ENCODE data around the gene SYT3.
A peak's percentile ranks its signal among the peaks of the same experiment; 100 is the strongest.

Gene SYT3

DNA sequence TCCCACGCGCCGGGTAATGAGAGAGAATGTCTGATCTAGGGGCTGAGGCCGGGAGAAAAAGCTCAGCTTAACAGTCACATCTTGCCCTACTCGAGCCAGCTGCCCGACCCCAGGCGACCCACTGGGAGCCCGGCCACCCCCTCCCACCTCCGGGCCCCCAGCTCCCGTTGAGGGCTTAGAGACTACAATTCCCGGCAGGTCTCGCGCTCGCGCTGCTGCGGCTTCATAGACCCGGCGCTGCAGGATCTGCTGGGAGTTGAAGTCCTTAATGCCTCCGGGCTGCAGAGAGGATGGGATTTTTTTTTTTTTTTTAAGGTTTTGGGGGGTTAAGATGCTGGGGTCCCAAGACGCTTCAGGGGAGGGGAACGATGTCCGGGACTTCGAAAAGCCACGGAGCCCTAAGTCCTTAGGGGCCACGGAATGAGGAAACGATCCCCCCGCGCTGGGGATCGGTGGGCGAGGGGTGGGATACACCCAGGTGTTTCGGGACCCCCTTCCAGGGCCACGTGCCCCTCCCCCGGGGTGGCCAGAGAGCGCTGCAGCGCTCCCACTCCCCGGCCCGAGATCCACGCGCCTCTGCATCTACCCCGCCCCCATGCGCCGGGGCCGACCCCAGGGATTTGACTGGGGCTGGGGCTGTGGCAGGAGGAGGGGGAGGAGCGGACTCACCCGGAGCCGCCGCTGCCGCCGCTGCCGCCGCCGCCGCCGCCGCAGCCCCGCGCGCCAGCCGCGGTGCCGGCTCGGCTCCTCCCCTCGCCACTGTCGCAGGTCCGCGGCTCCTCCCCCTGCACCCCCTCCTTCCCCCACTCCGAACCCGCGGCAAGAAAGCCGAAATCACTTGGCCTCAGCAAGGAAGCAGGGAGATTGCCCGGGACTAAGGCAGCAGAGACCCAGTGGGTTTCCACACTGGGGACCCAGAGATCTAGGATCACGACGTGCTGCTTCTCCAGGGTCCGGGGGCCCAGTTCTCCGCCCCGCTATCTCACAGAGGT, at the start of gene SYT3:
SYT3 (minus strand) TSS at position 761 of the 992 bp plus-strand sequence. CDS start 2,470 bp downstream, outside the sequence.
- H3K4me1 ChIP-seq (ENCODE audit: control insufficient read depth, insufficient read depth, low read length), result no peaks in the 10 kb centered on the region
- H3K36me3 ChIP-seq (ENCODE audit: control insufficient read depth, insufficient read depth, low read length, severe bottlenecking), result no peaks in the 10 kb centered on the region
- peaks cover 11% of the 10 kb centered on the region for H3K9me3 ChIP-seq (ENCODE audit: control insufficient read depth, low read length)
- peaks cover 35% of the 10 kb centered on the region for H3K27me3 ChIP-seq (replicated peaks; ENCODE audit: control insufficient read depth, insufficient read depth, low read length)
- H3K4me3 ChIP-seq (ENCODE audit: low read length), result peak within 1 kb of the TSS; percentile 74
- H3K9ac ChIP-seq (ENCODE audit: low read length), result no peak within 1 kb of the TSS
- DNase-seq (ENCODE audit: low read depth), result peak; percentile 78

GRCh38 chr19:50688766-50689165, 49.1 kb upstream of the SYT3 start:
- no peaks in the 10 kb centered on the region for H3K9me3 ChIP-seq (ENCODE audit: control insufficient read depth, low read length)
- no peak overlapping the region for H3K4me3 ChIP-seq (ENCODE audit: low read length)
- no peak for DNase-seq (ENCODE audit: low read depth)
- no peak overlapping the region for H3K9ac ChIP-seq (ENCODE audit: low read length)
- H3K4me1 ChIP-seq (ENCODE audit: control insufficient read depth, insufficient read depth, low read length), result no peaks in the 10 kb centered on the region
- no peaks in the 10 kb centered on the region for H3K36me3 ChIP-seq (ENCODE audit: control insufficient read depth, insufficient read depth, low read length, severe bottlenecking)
- H3K27me3 ChIP-seq (replicated peaks; ENCODE audit: control insufficient read depth, insufficient read depth, low read length), result peaks cover 19% of the 10 kb centered on the region

- DNase-seq (ENCODE audit: low read depth), result no peak
- H3K36me3 ChIP-seq (ENCODE audit: control insufficient read depth, insufficient read depth, low read length, severe bottlenecking), result no peaks in the 10 kb centered on the region
- H3K4me3 ChIP-seq (ENCODE audit: low read length), result no peak overlapping the region
- H3K9me3 ChIP-seq (ENCODE audit: control insufficient read depth, low read length), result no peaks in the 10 kb centered on the region
- no peak overlapping the region for H3K9ac ChIP-seq (ENCODE audit: low read length)
- H3K4me1 ChIP-seq (ENCODE audit: control insufficient read depth, insufficient read depth, low read length), result no peaks in the 10 kb centered on the region
- peaks cover 22% of the 10 kb centered on the region for H3K27me3 ChIP-seq (replicated peaks; ENCODE audit: control insufficient read depth, insufficient read depth, low read length)
These were observed 46.8 kb upstream of the SYT3 start for GRCh38 chr19:50686310-50687032.

GRCh38 chr19:50679177-50680125, 39.8 kb upstream of the SYT3 start:
- Histone ChIP-seq H3K9me3 (ENCODE audit: control insufficient read depth, low read length) (peaks cover 4% of the 10 kb centered on the region), H3K36me3 (ENCODE audit: control insufficient read depth, insufficient read depth, low read length, severe bottlenecking) (no peaks in the 10 kb centered on the region), H3K4me3 (ENCODE audit: low read length) (no peak overlapping the region), H3K4me1 (ENCODE audit: control insufficient read depth, insufficient read depth, low read length) (no peaks in the 10 kb centered on the region), H3K27me3 (replicated peaks; ENCODE audit: control insufficient read depth, insufficient read depth, low read length) (peaks cover 21% of the 10 kb centered on the region), H3K9ac (ENCODE audit: low read length) (no peak overlapping the region)
- peak; percentile 82 for DNase-seq (ENCODE audit: low read depth)

DNA sequence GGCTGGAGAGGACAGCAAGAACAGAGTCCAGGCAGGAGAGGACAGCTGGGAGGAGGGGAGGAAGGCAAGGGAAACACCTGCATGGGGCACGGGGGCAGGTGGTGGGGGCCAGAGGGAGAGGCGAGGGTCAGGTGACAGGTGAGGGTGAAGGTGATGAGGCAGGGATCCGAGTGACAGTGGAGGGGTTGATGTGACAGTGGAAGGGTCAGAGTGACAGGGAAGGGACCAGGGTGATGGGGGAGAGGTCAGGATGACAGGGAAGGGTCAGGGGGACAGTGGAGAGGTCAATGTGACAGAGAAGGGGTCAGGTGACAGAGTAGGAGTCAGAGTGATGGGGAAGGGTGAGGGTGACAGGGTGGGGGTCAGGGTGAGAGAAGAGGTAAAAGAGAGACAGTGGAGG, 38.6 kb upstream of the SYT3 start:
- Histone ChIP-seq H3K36me3 (ENCODE audit: control insufficient read depth, insufficient read depth, low read length, severe bottlenecking) (no peaks in the 10 kb centered on the region), H3K27me3 (replicated peaks; ENCODE audit: control insufficient read depth, insufficient read depth, low read length) (peaks cover 22% of the 10 kb centered on the region), H3K4me1 (ENCODE audit: control insufficient read depth, insufficient read depth, low read length) (no peaks in the 10 kb centered on the region), H3K4me3 (ENCODE audit: low read length) (no peak overlapping the region), H3K9ac (ENCODE audit: low read length) (no peak overlapping the region), H3K9me3 (ENCODE audit: control insufficient read depth, low read length) (peaks cover 4% of the 10 kb centered on the region)
- DNase-seq (ENCODE audit: low read depth), result no peak

DNA sequence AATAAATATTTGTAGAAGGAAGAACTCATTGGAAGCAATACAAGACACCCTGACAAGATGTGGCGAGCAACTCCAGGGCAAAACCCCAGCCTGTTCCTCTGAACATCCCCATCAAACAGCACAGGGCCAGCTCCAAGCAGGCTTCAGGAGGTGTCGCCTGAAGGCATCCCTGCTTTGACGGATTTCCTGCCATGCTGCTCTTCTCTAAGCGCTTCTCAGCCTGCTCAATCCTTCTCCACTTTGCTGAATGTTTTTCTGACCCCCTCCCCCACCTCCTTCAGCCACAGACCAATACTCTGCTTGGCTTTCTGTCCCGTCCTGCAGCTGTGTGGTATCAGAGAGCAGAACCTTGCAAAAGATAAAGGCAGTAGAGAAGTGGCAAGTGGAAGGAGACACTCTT, 38.0 kb upstream of the SYT3 start:
- peaks cover 27% of the 10 kb centered on the region for H3K27me3 ChIP-seq (replicated peaks; ENCODE audit: control insufficient read depth, insufficient read depth, low read length)
- peaks cover 4% of the 10 kb centered on the region for H3K9me3 ChIP-seq (ENCODE audit: control insufficient read depth, low read length)
- no peaks in the 10 kb centered on the region for H3K4me1 ChIP-seq (ENCODE audit: control insufficient read depth, insufficient read depth, low read length)
- no peak for DNase-seq (ENCODE audit: low read depth)
- no peaks in the 10 kb centered on the region for H3K36me3 ChIP-seq (ENCODE audit: control insufficient read depth, insufficient read depth, low read length, severe bottlenecking)
- no peak overlapping the region for H3K9ac ChIP-seq (ENCODE audit: low read length)
- no peak overlapping the region for H3K4me3 ChIP-seq (ENCODE audit: low read length)

GRCh38 chr19:50676625-50677197, 37.0 kb upstream of the SYT3 start:
- no peak overlapping the region for H3K4me3 ChIP-seq (ENCODE audit: low read length)
- no peak overlapping the region for H3K9ac ChIP-seq (ENCODE audit: low read length)
- no peaks in the 10 kb centered on the region for H3K4me1 ChIP-seq (ENCODE audit: control insufficient read depth, insufficient read depth, low read length)
- H3K27me3 ChIP-seq (replicated peaks; ENCODE audit: control insufficient read depth, insufficient read depth, low read length), result peaks cover 32% of the 10 kb centered on the region
- no peak for DNase-seq (ENCODE audit: low read depth)
- H3K36me3 ChIP-seq (ENCODE audit: control insufficient read depth, insufficient read depth, low read length, severe bottlenecking), result no peaks in the 10 kb centered on the region
- peaks cover 4% of the 10 kb centered on the region for H3K9me3 ChIP-seq (ENCODE audit: control insufficient read depth, low read length)

DNA sequence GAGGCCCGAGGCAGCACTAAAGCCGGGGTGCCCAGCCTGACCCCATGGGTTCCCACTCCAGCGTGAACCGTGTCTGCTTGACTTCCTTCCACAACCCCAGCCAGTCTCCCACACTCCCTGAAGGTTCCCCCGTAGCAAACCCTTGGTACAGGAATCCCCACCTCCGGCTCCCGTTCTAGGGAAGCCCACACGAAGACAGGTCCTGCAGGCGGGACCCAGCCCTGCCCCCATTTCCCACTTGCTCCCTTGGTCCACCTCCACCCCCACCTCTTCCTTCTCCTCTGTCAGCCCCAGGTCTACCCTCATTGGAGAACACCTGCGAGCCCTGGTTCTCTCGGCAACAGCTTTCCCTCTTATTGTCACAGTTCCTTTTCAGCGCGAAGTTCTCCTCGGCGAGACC, 33.4 kb upstream of the SYT3 start:
- no peak overlapping the region for H3K4me3 ChIP-seq (ENCODE audit: low read length)
- no peak overlapping the region for H3K9ac ChIP-seq (ENCODE audit: low read length)
- no peaks in the 10 kb centered on the region for H3K4me1 ChIP-seq (ENCODE audit: control insufficient read depth, insufficient read depth, low read length)
- DNase-seq (ENCODE audit: low read depth), result no peak
- peaks cover 37% of the 10 kb centered on the region for H3K27me3 ChIP-seq (replicated peaks; ENCODE audit: control insufficient read depth, insufficient read depth, low read length)
- no peaks in the 10 kb centered on the region for H3K36me3 ChIP-seq (ENCODE audit: control insufficient read depth, insufficient read depth, low read length, severe bottlenecking)
- H3K9me3 ChIP-seq (ENCODE audit: control insufficient read depth, low read length), result peaks cover 4% of the 10 kb centered on the region

DNA sequence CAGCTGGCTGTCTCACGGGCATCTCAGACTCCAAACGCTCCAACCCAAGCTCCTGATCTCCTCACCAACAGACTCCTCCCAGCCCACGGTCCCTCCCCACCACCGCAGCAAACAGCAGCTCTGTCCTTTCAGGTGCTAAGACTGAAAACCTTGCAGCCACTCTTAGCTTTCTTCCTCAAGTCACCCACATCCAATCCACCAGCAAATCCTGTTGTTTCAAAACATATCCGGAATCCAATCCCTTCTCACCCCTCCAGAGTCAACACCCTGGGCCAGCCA, 30.4 kb upstream of the SYT3 start:
- no peaks in the 10 kb centered on the region for H3K4me1 ChIP-seq (ENCODE audit: control insufficient read depth, insufficient read depth, low read length)
- no peak for DNase-seq (ENCODE audit: low read depth)
- H3K4me3 ChIP-seq (ENCODE audit: low read length), result no peak overlapping the region
- no peak overlapping the region for H3K9ac ChIP-seq (ENCODE audit: low read length)
- no peaks in the 10 kb centered on the region for H3K36me3 ChIP-seq (ENCODE audit: control insufficient read depth, insufficient read depth, low read length, severe bottlenecking)
- peaks cover 43% of the 10 kb centered on the region for H3K27me3 ChIP-seq (replicated peaks; ENCODE audit: control insufficient read depth, insufficient read depth, low read length)
- no peaks in the 10 kb centered on the region for H3K9me3 ChIP-seq (ENCODE audit: control insufficient read depth, low read length)

DNA sequence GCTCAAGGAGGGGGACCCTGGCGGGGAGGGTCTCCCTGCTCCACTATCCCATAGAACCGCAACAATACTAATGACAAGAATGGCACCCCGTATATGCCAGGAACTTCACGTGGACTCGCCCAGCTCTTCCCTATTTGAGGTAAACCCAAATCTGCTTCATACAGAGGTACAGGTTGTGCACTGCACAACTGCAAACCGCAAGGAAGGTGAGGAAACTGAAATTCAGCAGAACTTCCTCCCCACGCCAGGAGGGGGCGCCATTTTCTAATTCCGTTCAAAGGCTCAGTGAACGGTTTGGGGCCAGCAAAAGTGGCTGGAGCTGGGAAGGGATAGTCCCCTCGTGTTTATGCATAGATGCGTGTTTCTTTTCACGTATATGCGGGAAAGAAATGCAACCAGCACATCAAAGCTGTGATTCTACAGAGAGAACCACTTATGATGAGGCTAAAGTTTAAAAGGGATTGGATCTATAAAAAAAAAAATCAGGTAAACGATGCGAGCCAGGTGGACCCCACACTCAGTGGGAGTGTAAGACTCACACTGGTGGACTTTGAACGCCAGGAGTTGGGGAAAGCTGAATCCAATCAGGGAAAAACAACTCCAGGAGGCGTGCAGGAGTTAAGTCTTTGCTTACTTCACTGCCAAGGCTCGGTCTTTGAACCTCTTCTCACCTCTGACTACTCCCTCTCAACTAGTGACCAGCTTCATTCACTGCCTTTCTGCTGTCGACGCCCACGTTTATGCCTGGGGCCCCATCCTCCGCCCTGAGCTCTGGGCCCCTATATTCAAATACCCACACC, 29.8 kb upstream of the SYT3 start:
- Histone ChIP-seq H3K36me3 (ENCODE audit: control insufficient read depth, insufficient read depth, low read length, severe bottlenecking) (no peaks in the 10 kb centered on the region), H3K9ac (ENCODE audit: low read length) (no peak overlapping the region), H3K9me3 (ENCODE audit: control insufficient read depth, low read length) (peaks cover under 1% of the 10 kb centered on the region), H3K4me3 (ENCODE audit: low read length) (no peak overlapping the region), H3K27me3 (replicated peaks; ENCODE audit: control insufficient read depth, insufficient read depth, low read length) (peaks cover 42% of the 10 kb centered on the region), H3K4me1 (ENCODE audit: control insufficient read depth, insufficient read depth, low read length) (no peaks in the 10 kb centered on the region)
- peak; percentile 69 for DNase-seq (ENCODE audit: low read depth)

Measured in adipocyte (in vitro differentiated cells).